DMS114 treated with DMSO at 0.1 percent for 48 hours (cell line): ENCODE measurements around the gene ATE1.
"Not testable (repeated sequence)": the region's sequence is repeated elsewhere in the genome, so short reads cannot be mapped to it uniquely, and the experiment has no call there.

Source experiments
- DNase-seq: peaks from one replicate; lab custom pipeline; 2025; ENCODE audit not compliant: unreplicated experiment; lab: John Stamatoyannopoulos, UW

ATE1 gene

GRCh38 chr10:121796342-121796741 lies 131.5 kb downstream of the ATE1 start:
- DNase-seq: no peak

GRCh38 chr10:121792198-121792597 lies 135.6 kb downstream of the ATE1 start:
- DNase-seq: no peak

- DNase-seq: no peak
Observed at GRCh38 chr10:121791761-121792160, 136.1 kb downstream of the ATE1 start.

GRCh38 chr10:121788717-121789116 lies 139.1 kb downstream of the ATE1 start:
- DNase-seq: no peak

- DNase-seq: no peak
Observed at GRCh38 chr10:121788115-121788514, 139.7 kb downstream of the ATE1 start.

GRCh38 chr10:121787169-121787568 lies 140.7 kb downstream of the ATE1 start:
- DNase-seq: no peak

GRCh38 chr10:121783782-121784372 lies 144.0 kb downstream of the ATE1 start:
- DNase-seq: no peak

GRCh38 chr10:121781101-121781500 lies 146.7 kb downstream of the ATE1 start:
- DNase-seq: no peak

- no peak for DNase-seq
Observed at GRCh38 chr10:121774813-121775212, 153.0 kb downstream of the ATE1 start.

GRCh38 chr10:121774404-121774803 lies 153.4 kb downstream of the ATE1 start:
- DNase-seq: no peak

- DNase-seq: no peak
Observed at GRCh38 chr10:121772884-121773283, 154.9 kb downstream of the ATE1 start.

- DNase-seq: no peak
Observed at GRCh38 chr10:121772406-121772805, 155.4 kb downstream of the ATE1 start.

GRCh38 chr10:121771966-121772365 lies 155.9 kb downstream of the ATE1 start:
- DNase-seq: no peak

- no peak for DNase-seq
Observed at GRCh38 chr10:121766426-121766825, 161.4 kb downstream of the ATE1 start.

GRCh38 chr10:121765204-121765603 lies 162.6 kb downstream of the ATE1 start:
- no peak for DNase-seq

- DNase-seq: no peak
Observed at GRCh38 chr10:121764233-121764942, 163.4 kb downstream of the ATE1 start.

- DNase-seq: not testable (repeated sequence)
Observed at GRCh38 chr10:121757241-121757640, 170.6 kb downstream of the ATE1 start.

- DNase-seq: not testable (repeated sequence)
Observed at GRCh38 chr10:121755496-121755895, 172.3 kb downstream of the ATE1 start.

- DNase-seq: no peak
Observed at GRCh38 chr10:121754666-121755065, 173.2 kb downstream of the ATE1 start.

- DNase-seq: no peak
Observed at GRCh38 chr10:121753726-121754476, 173.9 kb downstream of the ATE1 start.

- DNase-seq: no peak
Observed at GRCh38 chr10:121751191-121751760, 176.6 kb downstream of the ATE1 start.
